Stimulated activated CD4-positive, alpha-beta T cell treated with anti-CD3 and anti-CD28 coated beads, Interleukin-4, amount 100 ng/mL, for 24 hours (primary cell): Measurements from ENCODE around the gene HUNK.
A peak's percentile ranks its signal among the peaks of the same experiment; 100 is the strongest.
"Not testable (repeated sequence)": the region's sequence is repeated elsewhere in the genome, so short reads cannot be mapped to it uniquely, and the experiment has no call there.

Experiments
- DNase-seq: peaks from one replicate; pipeline ENCODE4 v3.0.0-alpha.2; 2020

Gene HUNK

GRCh38 chr21:31872452-31873274 lies at the start of gene HUNK:
Gene HUNK, plus strand, starts transcription at chr21:31873020. Its CDS starts 655 bp downstream, at chr21:31873675.
- no peak for DNase-seq

GRCh38 chr21:31829736-31830472 lies 42.9 kb upstream of the HUNK start:
- DNase-seq = no peak

DNA sequence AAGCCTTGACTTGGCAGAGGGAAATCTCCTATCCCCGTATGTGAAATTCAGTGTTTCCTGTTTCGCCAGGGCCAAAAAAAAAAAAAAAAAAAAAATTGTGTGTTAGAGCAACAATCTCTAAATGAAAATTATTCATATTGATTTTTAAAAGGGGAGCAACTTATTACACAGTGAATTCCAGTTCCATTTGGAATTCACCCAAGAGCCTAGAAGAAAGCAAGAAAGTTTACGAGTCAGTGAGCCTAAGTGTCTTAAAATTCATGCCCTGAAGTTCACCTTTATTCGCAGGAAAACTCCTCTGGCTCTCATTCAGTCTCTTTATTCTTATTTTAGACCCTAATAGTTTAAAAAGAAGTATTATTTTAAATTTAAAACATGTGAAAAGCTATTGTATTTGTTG lies 42.1 kb upstream of the HUNK start:
- no peak for DNase-seq

- DNase-seq = no peak
These were observed 35.8 kb upstream of the HUNK start for GRCh38 chr21:31837041-31837440.

- DNase-seq = no peak
These were observed 35.0 kb upstream of the HUNK start for GRCh38 chr21:31837618-31838390.

DNA sequence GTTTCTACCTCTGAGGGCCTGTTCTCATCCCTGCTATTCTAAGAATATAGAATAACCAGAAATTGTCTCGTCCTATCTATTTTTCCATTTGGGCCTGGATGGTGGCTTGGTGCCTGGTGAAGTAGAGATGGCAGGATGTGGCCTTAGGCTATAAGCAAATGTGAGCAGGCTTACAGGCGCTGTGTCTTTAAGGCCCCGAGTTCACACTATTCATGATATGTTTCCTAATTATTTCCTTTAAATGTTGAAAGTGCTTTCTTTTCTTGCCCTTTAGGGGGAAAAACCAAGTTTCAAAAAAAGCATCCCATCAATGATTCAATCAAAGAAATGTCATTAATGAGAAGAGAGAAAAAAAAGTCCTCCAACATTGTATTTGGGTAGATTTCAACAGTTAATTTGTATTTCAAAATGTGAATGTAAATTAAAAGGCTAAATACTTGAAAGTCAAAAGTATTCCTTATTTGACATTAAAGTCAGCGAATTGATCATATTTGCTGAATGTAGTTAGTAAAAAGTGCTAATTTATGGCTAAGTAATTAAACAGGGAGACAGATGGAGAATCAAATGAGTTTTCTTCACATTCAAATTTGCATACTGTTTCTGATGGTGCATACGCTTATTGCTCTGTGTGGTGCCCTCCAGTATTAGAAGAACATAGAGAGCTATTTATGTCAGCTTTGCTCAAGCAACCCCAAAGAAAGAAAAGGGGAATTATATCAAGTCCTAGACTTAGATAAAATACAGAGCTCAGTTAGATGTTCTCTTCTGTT lies 34.0 kb upstream of the HUNK start:
- no peak for DNase-seq

- DNase-seq = no peak
These were observed 28.6 kb upstream of the HUNK start for GRCh38 chr21:31844206-31844605.

GRCh38 chr21:31845151-31845729 lies 27.6 kb upstream of the HUNK start:
- DNase-seq = no peak

DNA sequence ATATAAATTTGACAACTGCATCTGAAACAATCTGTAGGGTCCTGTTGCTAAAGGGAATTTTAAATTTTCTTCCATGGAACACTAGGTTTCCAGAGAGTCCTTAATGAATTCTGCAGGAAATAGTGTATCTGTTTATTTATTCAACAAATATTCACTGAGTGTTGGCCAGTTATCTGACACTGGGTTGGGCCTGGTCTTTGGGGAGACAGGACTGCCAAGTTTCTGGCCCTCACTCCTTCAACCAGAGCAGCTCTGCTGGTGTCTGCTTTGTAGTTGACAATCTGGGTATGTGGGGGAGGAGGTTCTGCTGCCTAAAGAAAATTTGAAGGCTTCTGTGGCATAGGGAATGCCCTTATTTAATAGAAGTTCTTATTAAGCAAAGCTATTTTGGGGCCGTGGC lies 26.1 kb upstream of the HUNK start:
- DNase-seq = no peak

DNA sequence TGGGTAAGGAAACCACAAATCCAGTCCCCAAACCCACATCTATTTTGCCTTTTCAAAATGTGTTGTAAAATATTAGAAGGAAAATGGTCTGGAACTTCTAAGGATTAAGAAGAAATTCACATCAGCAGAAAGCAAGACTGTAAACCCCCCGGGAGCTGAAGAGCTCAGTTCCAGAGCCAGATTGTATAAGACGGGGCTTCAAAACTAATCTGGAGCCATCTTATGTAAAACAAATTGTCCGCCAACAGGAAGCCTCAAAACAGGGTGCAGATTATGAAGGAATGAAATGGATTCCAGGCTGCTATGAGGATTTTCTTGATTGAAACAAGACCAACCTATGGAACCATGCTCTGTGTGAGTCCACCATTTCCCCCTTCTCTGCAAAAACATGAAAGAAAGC lies 25.1 kb upstream of the HUNK start:
- no peak for DNase-seq

DNA sequence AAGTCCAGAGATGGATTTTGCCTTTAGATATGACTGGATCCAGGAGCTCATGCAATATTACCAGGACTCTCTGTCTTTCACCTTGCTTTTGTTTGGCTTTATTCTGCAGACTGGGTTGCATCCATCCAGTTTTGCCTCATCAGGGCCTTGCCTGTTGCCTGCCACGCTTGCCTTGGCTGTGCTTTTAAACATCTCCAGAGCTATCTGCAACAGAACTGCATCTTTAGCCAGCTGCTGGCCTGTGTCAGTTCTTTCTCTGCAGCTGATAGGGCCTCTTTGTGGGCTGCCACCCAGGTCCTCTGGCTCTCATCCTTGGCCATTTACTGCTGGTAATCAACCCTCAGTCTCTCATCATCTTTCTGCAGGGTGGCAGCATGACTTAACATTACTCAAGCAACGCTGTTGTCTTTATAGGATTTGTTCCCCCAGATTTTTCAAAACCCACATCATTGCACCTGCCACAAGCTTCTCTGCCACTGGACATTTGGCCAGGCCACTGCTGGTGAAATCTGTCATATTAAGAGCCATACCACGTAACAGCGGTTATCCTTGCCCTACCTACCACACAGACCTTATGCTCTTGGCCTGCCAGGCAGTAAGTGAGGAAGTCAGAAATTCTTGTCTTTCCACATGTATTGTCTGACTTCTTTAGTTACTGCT lies 24.4 kb upstream of the HUNK start:
- no peak for DNase-seq

- DNase-seq = no peak
These were observed 21.9 kb upstream of the HUNK start for GRCh38 chr21:31850886-31851285.

DNA sequence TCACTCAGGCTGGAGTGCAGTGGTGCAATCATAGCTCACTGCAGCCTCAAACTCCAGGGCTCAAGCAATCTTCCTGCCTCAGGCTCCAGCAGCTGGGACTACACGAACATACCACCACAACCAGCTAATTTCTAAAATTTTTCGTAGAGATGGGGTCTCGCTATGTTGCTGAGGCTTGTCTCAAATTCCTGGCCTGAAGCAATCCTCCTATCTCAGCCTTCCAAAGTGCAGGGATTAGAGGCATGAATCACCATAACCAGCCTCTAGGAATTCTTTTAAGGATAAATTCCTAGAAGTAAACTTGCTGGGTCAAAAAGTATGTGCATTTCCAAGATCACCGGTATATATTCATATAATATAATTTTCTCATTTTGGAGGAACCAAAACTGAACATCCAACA lies 17.6 kb upstream of the HUNK start:
- no peak for DNase-seq

DNA sequence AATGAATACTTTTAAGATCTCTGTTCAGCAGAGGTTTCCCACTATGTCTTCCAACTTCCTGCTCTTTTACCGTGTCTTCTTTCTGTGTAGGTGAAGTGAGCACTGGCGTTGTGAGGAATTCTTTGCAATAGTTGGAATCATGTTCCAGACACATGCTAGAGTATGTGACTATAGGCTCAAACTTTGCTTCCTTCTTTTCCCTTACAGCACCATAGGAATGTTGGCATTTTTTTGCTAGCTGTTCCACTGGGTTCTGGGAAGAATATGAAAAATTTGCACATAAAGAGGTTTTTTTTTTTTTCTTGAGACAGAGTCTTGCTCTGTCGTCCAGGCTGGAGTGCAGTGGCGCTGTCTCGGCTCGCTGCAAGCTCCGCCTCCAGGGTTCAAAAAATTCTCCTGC lies 15.7 kb upstream of the HUNK start:
- DNase-seq = no peak

GRCh38 chr21:31857631-31858030 lies 15.2 kb upstream of the HUNK start:
- DNase-seq = not testable (repeated sequence)

- no peak for DNase-seq
These were observed 12.0 kb upstream of the HUNK start for GRCh38 chr21:31860851-31861250.

DNA sequence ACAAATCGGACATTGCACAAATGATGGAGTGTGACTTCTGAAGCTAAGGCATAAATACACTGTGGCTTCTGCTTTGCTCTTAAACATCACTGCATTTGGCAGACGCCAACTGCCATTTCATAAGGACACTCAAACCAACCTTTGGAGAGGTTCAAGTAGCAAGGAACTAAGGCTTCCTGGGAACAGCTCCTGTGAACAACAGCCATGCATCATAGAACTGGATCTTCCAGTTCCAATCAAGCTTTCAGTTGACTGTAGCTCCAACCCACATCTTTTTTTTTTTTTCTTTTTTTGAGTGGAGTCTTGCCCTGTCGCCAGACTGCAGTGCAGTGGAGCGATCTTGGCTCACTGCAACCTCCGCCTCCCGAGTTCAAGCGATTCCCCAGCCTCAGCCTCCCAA lies 10.7 kb upstream of the HUNK start:
- no peak for DNase-seq

GRCh38 chr21:31865429-31865970 lies 7.3 kb upstream of the HUNK start:
- no peak for DNase-seq

GRCh38 chr21:31866077-31866511 lies 6.7 kb upstream of the HUNK start:
- peak; percentile 73 for DNase-seq

- DNase-seq = no peak
These were observed 3.1 kb upstream of the HUNK start for GRCh38 chr21:31869750-31870149.

DNA sequence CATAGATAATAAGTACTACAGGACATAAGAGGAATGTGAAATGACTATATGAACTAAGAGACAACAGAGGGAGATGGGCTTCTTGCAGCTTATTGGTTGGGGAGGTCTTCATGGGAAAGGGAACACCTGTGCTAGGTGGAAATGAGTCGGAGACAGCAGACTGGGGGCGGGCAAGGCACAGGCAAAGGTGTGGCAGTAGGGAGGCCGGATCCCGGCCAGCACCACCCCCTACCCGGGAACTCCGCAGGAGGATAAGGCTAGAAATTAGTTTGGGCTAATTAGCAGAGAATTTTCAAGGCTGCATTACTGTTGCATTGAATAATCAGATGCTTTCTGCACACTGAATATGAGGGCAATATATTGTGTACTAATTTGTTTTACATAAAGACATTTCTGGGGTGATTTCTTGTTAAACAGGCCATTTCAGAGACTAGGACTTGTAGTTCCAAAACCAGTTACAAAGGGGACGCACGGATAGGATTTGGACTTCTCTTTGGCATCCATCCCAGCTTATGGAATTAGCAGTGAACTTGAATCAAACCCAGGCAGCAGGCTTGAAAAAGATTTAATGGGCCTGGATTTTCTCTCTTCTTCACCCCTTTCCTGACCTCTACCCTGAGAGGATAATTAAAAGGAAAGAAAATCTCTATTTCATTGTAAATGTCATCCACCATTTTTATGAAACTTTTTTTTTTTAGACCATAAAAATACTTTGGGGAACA lies 2.2 kb upstream of the HUNK start:
- DNase-seq = no peak
